Measurements from ENCODE around the gene ANG.
"Not testable (repeated sequence)": the region's sequence is repeated elsewhere in the genome, so short reads cannot be mapped to it uniquely, and the experiment has no call there.

The ANG gene

DNA sequence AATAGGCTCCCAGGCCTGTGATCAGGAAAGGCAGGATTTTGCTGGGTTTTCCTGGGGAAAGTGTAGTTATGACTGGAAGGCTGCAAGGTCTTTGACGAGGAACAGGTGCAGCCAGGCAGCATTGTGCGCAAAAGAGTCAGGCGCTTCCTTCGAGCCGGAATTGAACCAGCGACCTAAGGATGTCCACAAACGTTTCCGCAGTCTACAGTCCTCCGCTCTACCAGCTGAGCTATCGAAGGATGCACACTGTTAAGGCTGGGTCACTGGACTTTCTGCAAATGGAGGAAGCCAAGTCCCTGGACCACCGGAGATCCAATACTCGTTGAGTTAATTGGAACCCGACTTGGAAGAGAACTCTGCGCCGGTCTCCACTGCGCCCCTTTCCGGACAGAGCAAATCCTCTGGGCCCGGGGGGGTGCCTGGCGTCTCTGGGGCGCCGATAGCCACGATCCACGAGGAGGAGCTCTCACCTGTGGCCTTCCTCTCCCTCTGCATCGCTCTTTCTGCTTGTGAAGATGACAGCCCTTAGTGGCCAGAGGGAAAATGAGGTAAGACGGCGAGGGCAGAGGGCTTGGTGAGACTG lies 28.7 kb upstream of the ANG start:
- H3K4me3 ChIP-seq (ENCODE audit: low read depth, low read length) = no peak overlapping the region
- TF ChIP-seq CTCF (IDR thresholded peaks at IDR 0.05; ENCODE audit: low read depth, low read length) = no peak
- DNase-seq (ENCODE audit: low read depth, low spot score) = no peak
- in situ Hi-C loops (cut with HindIII; ENCODE audit: low sequenced_read_pairs) = no loop called here

DNA sequence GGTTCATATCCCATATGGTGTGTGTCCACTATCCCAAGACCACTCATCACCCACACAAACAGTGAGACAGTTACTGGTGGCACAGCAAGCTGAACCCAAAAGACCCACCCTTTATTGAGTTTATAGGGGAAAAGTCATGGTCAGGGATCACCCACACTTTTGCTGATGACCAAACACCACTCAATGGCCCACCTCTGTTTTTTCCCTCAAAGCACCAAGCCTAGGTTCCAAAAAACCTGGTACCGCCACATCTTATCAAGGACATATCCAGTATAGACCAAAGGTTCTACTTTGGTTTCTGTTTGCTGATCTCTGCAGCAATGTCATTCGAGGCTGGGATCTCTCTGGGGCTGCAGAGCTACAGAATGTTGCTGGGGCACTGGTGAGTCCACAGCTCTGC lies 27.4 kb upstream of the ANG start:
- no peak for DNase-seq (ENCODE audit: low read depth, low spot score)
- TF ChIP-seq CTCF (IDR thresholded peaks at IDR 0.05; ENCODE audit: low read depth, low read length) = no peak
- no peak overlapping the region for H3K4me3 ChIP-seq (ENCODE audit: low read depth, low read length)
- in situ Hi-C loops (cut with HindIII; ENCODE audit: low sequenced_read_pairs) = no loop called here

- in situ Hi-C loops (cut with HindIII; ENCODE audit: low sequenced_read_pairs) = no loop called here
- TF ChIP-seq CTCF (IDR thresholded peaks at IDR 0.05; ENCODE audit: low read depth, low read length) = peak; percentile 41
- DNase-seq (ENCODE audit: low read depth, low spot score) = peak; percentile 48
- H3K4me3 ChIP-seq (ENCODE audit: low read depth, low read length) = peak overlapping the region; percentile 15
Measured at GRCh38 chr14:20662968-20663732, 25.4 kb upstream of the ANG start.

- DNase-seq (ENCODE audit: low read depth, low spot score); in situ Hi-C loops (cut with HindIII; ENCODE audit: low sequenced_read_pairs); H3K4me3 ChIP-seq (ENCODE audit: low read depth, low read length): not testable (repeated sequence)
Measured at GRCh38 chr14:20666400-20666961, 22.1 kb upstream of the ANG start.

- no peak overlapping the region for H3K4me3 ChIP-seq (ENCODE audit: low read depth, low read length)
- no peak for DNase-seq (ENCODE audit: low read depth, low spot score)
- no peak for TF ChIP-seq CTCF (IDR thresholded peaks at IDR 0.05; ENCODE audit: low read depth, low read length)
- in situ Hi-C loops (cut with HindIII; ENCODE audit: low sequenced_read_pairs) = no loop called here
Measured at GRCh38 chr14:20667957-20668356, 20.6 kb upstream of the ANG start.

- no peak for DNase-seq (ENCODE audit: low read depth, low spot score)
- H3K4me3 ChIP-seq (ENCODE audit: low read depth, low read length) = no peak overlapping the region
- TF ChIP-seq CTCF (IDR thresholded peaks at IDR 0.05; ENCODE audit: low read depth, low read length) = no peak
- in situ Hi-C loops (cut with HindIII; ENCODE audit: low sequenced_read_pairs) = no loop called here
Measured at GRCh38 chr14:20668969-20669368, 19.6 kb upstream of the ANG start.

Measured in astrocyte of the spinal cord (primary cell).